ENCODE measurements around the gene SH2D6.

SH2D6 gene

GRCh38 chr2:85399183-85399455, 19.4 kb upstream of the SH2D6 start:
- TF ChIP-seq TAF1 (IDR thresholded peaks at IDR 0.05; ENCODE audit: borderline replicate concordance, insufficient read depth, low read length), result no peak
- TF ChIP-seq SIN3A (IDR thresholded peaks at IDR 0.05; ENCODE audit: borderline replicate concordance, insufficient read depth, low read length), result no peak
- no peak for TF ChIP-seq POLR2AphosphoS5 (IDR thresholded peaks at IDR 0.05; ENCODE audit: low read depth, low read length)
- TF ChIP-seq FOXP2 (optimal IDR thresholded peaks at IDR 0.05; ENCODE audit: borderline replicate concordance, extremely low read depth, extremely low read length, insufficient read depth), result no peak
- no peak for TF ChIP-seq REST (IDR thresholded peaks at IDR 0.05; ENCODE audit: insufficient read depth in 1 of 2, low read depth in 2 of 2, low read length in 2 of 2)

DNA sequence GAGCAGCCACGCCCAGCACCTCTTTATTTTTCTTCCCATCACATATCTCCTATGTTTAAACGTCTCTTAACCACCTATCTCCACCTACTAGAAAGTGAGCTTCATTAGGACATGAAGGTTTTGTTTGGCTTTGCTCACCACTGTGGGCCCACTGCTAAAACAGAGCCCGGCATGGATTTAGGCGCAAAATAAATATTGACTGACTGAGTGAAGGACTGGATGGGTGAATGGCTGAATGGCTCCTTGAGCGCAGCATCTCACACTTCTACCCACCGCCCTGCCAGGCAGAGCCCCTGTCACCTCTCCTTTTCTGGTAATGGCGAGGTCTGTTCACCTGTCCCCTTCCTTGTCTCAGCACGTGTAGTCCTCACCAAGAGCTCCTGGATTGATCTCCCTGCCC, 18.5 kb upstream of the SH2D6 start:
- no peak for TF ChIP-seq SIN3A (IDR thresholded peaks at IDR 0.05; ENCODE audit: borderline replicate concordance, insufficient read depth, low read length)
- no peak for TF ChIP-seq POLR2AphosphoS5 (IDR thresholded peaks at IDR 0.05; ENCODE audit: low read depth, low read length)
- no peak for TF ChIP-seq REST (IDR thresholded peaks at IDR 0.05; ENCODE audit: insufficient read depth in 1 of 2, low read depth in 2 of 2, low read length in 2 of 2)
- TF ChIP-seq TAF1 (IDR thresholded peaks at IDR 0.05; ENCODE audit: borderline replicate concordance, insufficient read depth, low read length), result no peak
- TF ChIP-seq FOXP2 (optimal IDR thresholded peaks at IDR 0.05; ENCODE audit: borderline replicate concordance, extremely low read depth, extremely low read length, insufficient read depth), result no peak

DNA sequence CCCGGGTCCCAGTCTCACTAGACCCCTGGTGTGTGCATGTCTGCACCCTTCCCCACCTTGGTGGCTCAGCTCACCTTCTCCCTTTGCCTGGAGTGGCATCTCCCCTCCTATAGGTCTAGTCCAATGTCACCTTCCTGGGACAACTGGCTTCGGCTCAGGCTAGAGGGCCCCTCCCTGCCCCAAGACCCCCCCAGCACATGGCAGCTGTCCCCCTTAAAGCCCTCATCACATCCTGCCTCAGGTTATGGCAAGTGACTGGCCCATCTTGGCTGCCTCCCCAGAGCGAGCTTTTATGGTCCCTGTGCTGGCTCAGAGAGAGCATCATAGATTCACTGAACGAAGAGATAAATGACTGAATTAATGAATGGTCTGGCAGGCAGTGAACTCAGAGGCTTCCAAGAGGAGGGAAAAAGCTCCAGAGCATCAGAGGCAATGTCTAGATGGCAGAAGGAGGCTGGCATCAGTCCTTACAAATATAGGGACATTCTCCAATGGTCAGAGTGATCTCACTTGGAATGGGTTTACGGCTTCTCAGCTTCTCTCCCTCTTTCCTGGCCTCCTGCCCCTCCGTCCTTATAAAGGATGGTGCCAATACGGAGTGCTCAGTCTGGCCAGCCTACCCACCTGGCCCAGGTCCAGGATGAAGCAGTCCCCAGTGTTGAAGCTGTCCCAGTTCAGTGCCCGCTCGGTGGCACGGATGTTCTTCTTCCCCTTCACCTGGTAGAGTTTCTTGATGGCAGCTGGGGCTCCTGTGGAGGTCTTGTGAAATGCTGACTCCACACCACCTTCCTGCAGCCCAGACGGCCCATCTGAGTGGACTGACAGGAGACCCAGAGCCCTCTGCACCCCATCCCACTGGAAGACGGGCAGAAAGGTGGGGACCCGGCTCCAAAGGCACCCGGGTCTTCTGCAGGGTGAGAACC, 17.7 kb upstream of the SH2D6 start:
- TF ChIP-seq REST (IDR thresholded peaks at IDR 0.05; ENCODE audit: insufficient read depth in 1 of 2, low read depth in 2 of 2, low read length in 2 of 2), result no peak
- no peak for TF ChIP-seq POLR2AphosphoS5 (IDR thresholded peaks at IDR 0.05; ENCODE audit: low read depth, low read length)
- TF ChIP-seq FOXP2 (optimal IDR thresholded peaks at IDR 0.05; ENCODE audit: borderline replicate concordance, extremely low read depth, extremely low read length, insufficient read depth), result no peak
- TF ChIP-seq TAF1 (IDR thresholded peaks at IDR 0.05; ENCODE audit: borderline replicate concordance, insufficient read depth, low read length), result no peak
- no peak for TF ChIP-seq SIN3A (IDR thresholded peaks at IDR 0.05; ENCODE audit: borderline replicate concordance, insufficient read depth, low read length)

- TF ChIP-seq FOXP2 (optimal IDR thresholded peaks at IDR 0.05; ENCODE audit: borderline replicate concordance, extremely low read depth, extremely low read length, insufficient read depth) (no peak), TAF1 (IDR thresholded peaks at IDR 0.05; ENCODE audit: borderline replicate concordance, insufficient read depth, low read length) (no peak), SIN3A (IDR thresholded peaks at IDR 0.05; ENCODE audit: borderline replicate concordance, insufficient read depth, low read length) (no peak), REST (IDR thresholded peaks at IDR 0.05; ENCODE audit: insufficient read depth in 1 of 2, low read depth in 2 of 2, low read length in 2 of 2) (no peak), POLR2AphosphoS5 (IDR thresholded peaks at IDR 0.05; ENCODE audit: low read depth, low read length) (no peak)
Observed at GRCh38 chr2:85401464-85401805, 17.1 kb upstream of the SH2D6 start.

Data from PFSK-1 (cell line).